Caco-2 (cell line): ENCODE measurements around the gene SYMPK. TPM values are rescaled to one million over a fixed set of nuclear protein-coding genes. Genes with fewer than 3 reads are reported as not detected.

Source experiments
- BruUV-seq: library from RNA; stranded (reverse); fragments of 400-500 nt; replicated peaks from 2 replicates; lab custom pipeline; 2021; lab: Mats Ljungman, UMichigan
- CTCF ChIA-PET: fragments of 300-600 bp; sonication (Branson Sonifier 250); formaldehyde crosslinking; loops from one replicate; lab custom pipeline; 2022; ENCODE audit warnings: antibody characterized with exemption; lab: Charles Lee
- POLR2A ChIA-PET: fragments of 300-600 bp; sonication (Branson Sonifier 250); formaldehyde crosslinking; loops from one replicate; lab custom pipeline; 2022; ENCODE audit warnings: antibody characterized with exemption; lab: Charles Lee
- DNase-seq, 2 experiments: peaks; one replicate each; pipeline versions ENCODE4 v3.0.0 to v3.0.0-alpha.2; 2020 to 2022
- H3K27me3 ChIP-seq: replicated peaks from 2 replicates; pipeline ENCODE4 v1.6.0; 2011; ENCODE audit warnings: low read length; ENCODE audit not compliant: control insufficient read depth, insufficient read depth
- H3K36me3 ChIP-seq: 2 replicates; pipeline ENCODE4 v1.5.1; 2011; ENCODE audit warnings: low read length; ENCODE audit not compliant: control insufficient read depth, insufficient read depth
- H3K4me1 ChIP-seq: fragments of 250-450 bp; sonication (Bioruptor Pico); 2 replicates; pipeline ENCODE4 v1.5.1; 2020; ENCODE audit warnings: mild to moderate bottlenecking
- H3K4me3 ChIP-seq: 2 replicates; pipeline ENCODE4 v1.5.1; 2011; ENCODE audit warnings: low read depth, mild to moderate bottlenecking, control low read depth, low read length
- H3K9me3 ChIP-seq: fragments of 250-450 bp; sonication (Bioruptor Pico); 2 replicates; pipeline ENCODE4 v1.5.1; 2020; ENCODE audit warnings: mild to moderate bottlenecking, moderate library complexity
- H3K27ac Mint-ChIP-seq: one replicate; pipeline ENCODE4 v1.8.0; 2022; ENCODE audit warnings: mixed read lengths; ENCODE audit not compliant: unreplicated experiment
- H3K27me3 Mint-ChIP-seq: one replicate; pipeline ENCODE4 v1.8.0; 2022; ENCODE audit warnings: mixed read lengths; ENCODE audit not compliant: insufficient read depth, unreplicated experiment
- H3K36me3 Mint-ChIP-seq: one replicate; pipeline ENCODE4 v1.8.0; 2022; ENCODE audit warnings: mild to moderate bottlenecking, mixed read lengths; ENCODE audit not compliant: insufficient read depth, unreplicated experiment
- H3K4me1 Mint-ChIP-seq: one replicate; pipeline ENCODE4 v1.8.0; 2022; ENCODE audit warnings: low read depth, mixed read lengths; ENCODE audit not compliant: unreplicated experiment
- H3K4me3 Mint-ChIP-seq: one replicate; pipeline ENCODE4 v1.8.0; 2022; ENCODE audit warnings: mild to moderate bottlenecking, moderate library complexity, mixed read lengths; ENCODE audit not compliant: unreplicated experiment
- H3K9me3 Mint-ChIP-seq: one replicate; pipeline ENCODE4 v1.8.0; 2022; ENCODE audit warnings: mixed read lengths; ENCODE audit not compliant: unreplicated experiment
- CTCF ChIP-seq, 2 experiments: fragments of 200-600 bp in 1 of 2; IDR thresholded peaks; 1 replicate in 1 of 2; 2 replicates in 1 of 2; pipeline versions ENCODE4 v1.5.1 to v1.8.0; 2011 to 2022; ENCODE audit warnings: antibody characterized with exemption in 1 of 2, control low read depth in 1 of 2, inconsistent platforms in 1 of 2, low read depth in 1 of 2, low read length in 1 of 2, mild to moderate bottlenecking in 1 of 2, moderate library complexity in 1 of 2; ENCODE audit not compliant: insufficient read depth in 1 of 2, severe bottlenecking in 1 of 2, unreplicated experiment in 1 of 2
- intact Hi-C: fragments of 100-400 bp; cut with micrococcal nuclease; formaldehyde crosslinking; loops from one replicate; pipeline ENCODE4 v1.10.0; 2022; ENCODE audit not compliant: unreplicated experiment
- total RNA-seq: library from RNA; stranded (reverse); gene quantifications from 2 replicates; pipeline ENCODE4 v1.2.3, GENCODE V29; 2022

The SYMPK gene
- total RNA-seq, 1 experiment from 2014 or later: 81.8 TPM

- no peaks in the 10 kb centered on the region for H3K27me3 Mint-ChIP-seq
- peak; percentile 98 to 99 for DNase-seq
- H3K27ac Mint-ChIP-seq: peak within 1 kb of the TSS; percentile 96
- Histone ChIP-seq H3K36me3 (no peaks in the 10 kb centered on the region), H3K9me3 (no peaks in the 10 kb centered on the region), H3K27me3 (no peaks in the 10 kb centered on the region), H3K4me1 (peaks cover 6% of the 10 kb centered on the region), H3K4me3 (peak within 1 kb of the TSS; percentile 76)
- POLR2A ChIA-PET: interaction anchor here (0.5 to 3.7 kb wide), 19 partner anchors 10 to 302 kb away, joined by 3 to 64 read pairs (median 7); partner anchors contain the start of genes DMPK, DMWD, FBXO46 and FOSB
- intact Hi-C loops: loop anchor here (1.0 kb wide), 2 partner anchors 32 to 39 kb away; partner anchors contain the start of gene FBXO46
- H3K36me3 Mint-ChIP-seq: peaks cover 64% of the 10 kb centered on the region
- BruUV-seq: no TSS peak
- CTCF ChIA-PET: interaction anchor here (0.6 to 3.6 kb wide), 28 partner anchors 10 to 848 kb away, joined by 3 to 82 read pairs (median 6); partner anchors contain the start of genes CALM3, DMPK, DMWD and FBXO46
- no peaks in the 10 kb centered on the region for H3K9me3 Mint-ChIP-seq
- H3K4me1 Mint-ChIP-seq: peaks cover 14% of the 10 kb centered on the region
- no peak for TF ChIP-seq CTCF (IDR thresholded peaks at IDR 0.05; ENCODE audit: insufficient read depth in 1 of 2, low read depth in 1 of 2, low read length in 1 of 2, severe bottlenecking in 1 of 2, unreplicated experiment in 1 of 2)
- peak within 1 kb of the TSS; percentile 97 for H3K4me3 Mint-ChIP-seq
Observed at GRCh38 chr19:45768984-45769782, 93.8 kb downstream of the SYMPK start, which contains the start of gene SIX5. SIX5 (minus strand) TSS chr19:45769252; CDS start chr19:45768844, 408 bp downstream.

- H3K9me3 Mint-ChIP-seq: no peaks in the 10 kb centered on the region
- peak in 1 of 2 experiments; percentile 61 for DNase-seq
- BruUV-seq: no TSS peak
- H3K4me3 Mint-ChIP-seq: peak overlapping the region; percentile 97
- Histone ChIP-seq H3K9me3 (no peaks in the 10 kb centered on the region), H3K4me3 (peak overlapping the region; percentile 68), H3K36me3 (no peaks in the 10 kb centered on the region), H3K4me1 (peaks cover 6% of the 10 kb centered on the region), H3K27me3 (no peaks in the 10 kb centered on the region)
- H3K27me3 Mint-ChIP-seq: no peaks in the 10 kb centered on the region
- no peak for TF ChIP-seq CTCF (IDR thresholded peaks at IDR 0.05; ENCODE audit: insufficient read depth in 1 of 2, low read depth in 1 of 2, low read length in 1 of 2, severe bottlenecking in 1 of 2, unreplicated experiment in 1 of 2)
- CTCF ChIA-PET: interaction anchor here (1.1 to 3.6 kb wide), 9 partner anchors 11 to 134 kb away, joined by 3 to 82 read pairs (median 15); partner anchors contain the start of genes FOXA3, MYPOP and SYMPK
- POLR2A ChIA-PET: interaction anchor here (1.0 to 3.7 kb wide), 10 partner anchors 38 to 301 kb away, joined by 3 to 64 read pairs (median 10); partner anchors contain the start of genes FBXO46, FOSB, QPCTL and SNRPD2
- H3K27ac Mint-ChIP-seq: peak overlapping the region; percentile 96
- H3K36me3 Mint-ChIP-seq: peaks cover 64% of the 10 kb centered on the region
- intact Hi-C loops: no loop called here
- peaks cover 14% of the 10 kb centered on the region for H3K4me1 Mint-ChIP-seq
Observed at GRCh38 chr19:45768655-45768983, 94.3 kb downstream of the SYMPK start.
